Esophagus muscularis mucosa (tissue), 3 donors: ENCODE data around the gene C1D.

ENCODE experiments used
- CTCF ChIP-seq, 3 experiments: fragments of 200-600 bp in 2 of 3; fragments of 450-650 bp in 1 of 3; sonication (generic) in 2 of 3; IDR thresholded peaks; one replicate each; pipeline ENCODE4 v1.5.1; 2017 to 2019; ENCODE audit warnings: antibody characterized with exemption in 3 of 3, mild to moderate bottlenecking in 2 of 3, moderate library complexity in 1 of 3
- POLR2A ChIP-seq: fragments of 450-650 bp; IDR thresholded peaks from one replicate; pipeline ENCODE4 v1.6.1; 2017; ENCODE audit warnings: antibody characterized with exemption, moderate library complexity, mild to moderate bottlenecking, low read depth

GRCh38 chr2:68044099-68044498 lies 18.7 kb downstream of the C1D start:
- TF ChIP-seq POLR2A (no peak), CTCF (IDR thresholded peaks at IDR 0.05) (no peak)
